CD4-positive, alpha-beta T cell treated with Interleukin-17A for 4 hours (primary cell): Measurements from ENCODE around the gene EIF3C.
"Not testable (repeated sequence)": the region's sequence is repeated elsewhere in the genome, so short reads cannot be mapped to it uniquely, and the experiment has no call there.

Experiments
- DNase-seq: peaks from one replicate; pipeline ENCODE4 v3.0.0-alpha.2; 2020; ENCODE audit warnings: mixed read lengths

EIF3C gene

GRCh38 chr16:28751487-28751886 is 40.2 kb downstream of the EIF3C start, which contains the start of gene NPIPB9:
NPIPB9 (plus strand) TSS chr16:28751787.
- DNase-seq: not testable (repeated sequence)

GRCh38 chr16:28781697-28782096 is 70.4 kb downstream of the EIF3C start:
- DNase-seq: not testable (repeated sequence)

GRCh38 chr16:28782357-28782756 is 71.1 kb downstream of the EIF3C start:
- not testable (repeated sequence) for DNase-seq
